GM23338 (cell line): Measurements from ENCODE around the gene SYT12.

ENCODE experiments used
- CREB1 ChIP-seq: fragments of 250-450 bp; sonication (Bioruptor Pico); IDR thresholded peaks from 2 replicates; pipeline ENCODE4 v1.5.0; 2020; ENCODE audit warnings: low read depth, mild to moderate bottlenecking, moderate library complexity
- CTCF ChIP-seq, 2 experiments: fragments of 200-600 bp in 1 of 2; sonication (generic) in 1 of 2; conservative IDR thresholded peaks; 2 replicates each; pipeline versions ENCODE4 v1.5.1 to v1.6.1; 2016 to 2017; ENCODE audit warnings: antibody characterized with exemption in 2 of 2, low read depth in 2 of 2, mild to moderate bottlenecking in 2 of 2, moderate library complexity in 1 of 2
- ETS1 ChIP-seq: IDR thresholded peaks from 2 replicates; pipeline ENCODE4 v1.6.1; 2016; ENCODE audit warnings: antibody characterized with exemption
- EZH2 ChIP-seq: fragments of 200-600 bp; sonication (generic); IDR thresholded peaks from one replicate; pipeline ENCODE4 v1.8.0; 2017; ENCODE audit warnings: antibody characterized with exemption, mild to moderate bottlenecking, low read depth; ENCODE audit not compliant: unreplicated experiment
- EZH2phosphoT487 ChIP-seq: fragments of 200-600 bp; sonication (generic); IDR thresholded peaks from one replicate; pipeline ENCODE4 v1.8.1; 2018; ENCODE audit warnings: antibody characterized with exemption; ENCODE audit not compliant: unreplicated experiment
- JUNB ChIP-seq: IDR thresholded peaks from one replicate; pipeline ENCODE4 v1.6.1; 2016; ENCODE audit warnings: antibody characterized with exemption; ENCODE audit not compliant: unreplicated experiment
- NANOG ChIP-seq: IDR thresholded peaks from 2 replicates; pipeline ENCODE4 v1.6.1; 2016; ENCODE audit warnings: antibody characterized with exemption, borderline replicate concordance
- POLR2AphosphoS5 ChIP-seq: IDR thresholded peaks from 2 replicates; pipeline ENCODE4 v1.6.1; 2016; ENCODE audit warnings: antibody characterized with exemption, low read depth
- REST ChIP-seq: IDR thresholded peaks from one replicate; pipeline ENCODE4 v1.6.1; 2018; ENCODE audit warnings: antibody characterized with exemption; ENCODE audit not compliant: unreplicated experiment
- STAT1 ChIP-seq: IDR thresholded peaks from one replicate; pipeline ENCODE4 v1.6.1; 2016; ENCODE audit warnings: antibody characterized with exemption; ENCODE audit not compliant: unreplicated experiment
- ZNF114 ChIP-seq: fragments of 250-450 bp; sonication (Bioruptor Pico); IDR thresholded peaks from 2 replicates; pipeline ENCODE4 v1.5.0; 2020; ENCODE audit warnings: mild to moderate bottlenecking, moderate library complexity
- ZNF331 ChIP-seq: fragments of 250-450 bp; sonication (Bioruptor Pico); IDR thresholded peaks from 2 replicates; pipeline ENCODE4 v1.5.0; 2020; ENCODE audit warnings: low read depth, mild to moderate bottlenecking, moderate library complexity
- ZNF462 ChIP-seq: fragments of 250-450 bp; sonication (Bioruptor Pico); IDR thresholded peaks from 2 replicates; pipeline ENCODE4 v1.5.0; 2020; ENCODE audit warnings: mild to moderate bottlenecking, moderate library complexity

GRCh38 chr11:67079065-67079705 is 56.3 kb downstream of the SYT12 start:
- no peak for TF ChIP-seq NANOG
- TF ChIP-seq CTCF (conservative IDR thresholded peaks at IDR 0.05; ENCODE audit: low read depth in 2 of 2) = no peak
- no peak for TF ChIP-seq POLR2AphosphoS5
- no peak for TF ChIP-seq EZH2
- TF ChIP-seq REST = no peak
- TF ChIP-seq EZH2phosphoT487 = no peak
- no peak for TF ChIP-seq CREB1 (CRISPR knock-in tag)
- no peak for TF ChIP-seq ZNF462 (CRISPR knock-in tag)
- TF ChIP-seq JUNB = no peak
- TF ChIP-seq ZNF331 (CRISPR knock-in tag) = no peak
- no peak for TF ChIP-seq ETS1
- no peak for TF ChIP-seq ZNF114 (CRISPR knock-in tag)
- no peak for TF ChIP-seq STAT1
